Melanocyte of skin (primary cell): ENCODE data around the gene RASIP1. TPM values are rescaled to one million over a fixed set of nuclear protein-coding genes. Genes with fewer than 3 reads are reported as not detected.

Experiments used
- total RNA-seq, 2 donors: library from RNA; depleted of rRNA; stranded (reverse); fragments of >200 nt; gene quantifications; 2 replicates each; pipeline ENCODE4 v1.2.3, GENCODE V29; 2012

Gene RASIP1
- 10 to 100 TPM in 1 of 2 donors, 1 to 10 TPM in 1; 3.0 to 26.8 TPM for total RNA-seq

GRCh38 chr19:48740164-48740972 is at the start of gene RASIP1:
Gene RASIP1 (minus strand): TSS chr19:48740610. CDS start chr19:48740282, 328 bp downstream.

GRCh38 chr19:48755084-48755641 is 14.8 kb upstream of the RASIP1 start, which contains the start of gene FGF21:
Gene FGF21 (plus strand): TSS chr19:48755524. CDS start chr19:48756237, 713 bp downstream.

GRCh38 chr19:48752496-48753365 is 12.3 kb upstream of the RASIP1 start, which contains the start of gene FUT1:
Gene FUT1 (minus strand): TSS chr19:48752641. CDS start chr19:48751281, 1,360 bp downstream.

GRCh38 chr19:48746738-48747575 is 6.5 kb upstream of the RASIP1 start, which contains the start of gene IZUMO1:
Gene IZUMO1 (minus strand): TSS chr19:48746909. CDS start chr19:48745859, 1,050 bp downstream.

DNA sequence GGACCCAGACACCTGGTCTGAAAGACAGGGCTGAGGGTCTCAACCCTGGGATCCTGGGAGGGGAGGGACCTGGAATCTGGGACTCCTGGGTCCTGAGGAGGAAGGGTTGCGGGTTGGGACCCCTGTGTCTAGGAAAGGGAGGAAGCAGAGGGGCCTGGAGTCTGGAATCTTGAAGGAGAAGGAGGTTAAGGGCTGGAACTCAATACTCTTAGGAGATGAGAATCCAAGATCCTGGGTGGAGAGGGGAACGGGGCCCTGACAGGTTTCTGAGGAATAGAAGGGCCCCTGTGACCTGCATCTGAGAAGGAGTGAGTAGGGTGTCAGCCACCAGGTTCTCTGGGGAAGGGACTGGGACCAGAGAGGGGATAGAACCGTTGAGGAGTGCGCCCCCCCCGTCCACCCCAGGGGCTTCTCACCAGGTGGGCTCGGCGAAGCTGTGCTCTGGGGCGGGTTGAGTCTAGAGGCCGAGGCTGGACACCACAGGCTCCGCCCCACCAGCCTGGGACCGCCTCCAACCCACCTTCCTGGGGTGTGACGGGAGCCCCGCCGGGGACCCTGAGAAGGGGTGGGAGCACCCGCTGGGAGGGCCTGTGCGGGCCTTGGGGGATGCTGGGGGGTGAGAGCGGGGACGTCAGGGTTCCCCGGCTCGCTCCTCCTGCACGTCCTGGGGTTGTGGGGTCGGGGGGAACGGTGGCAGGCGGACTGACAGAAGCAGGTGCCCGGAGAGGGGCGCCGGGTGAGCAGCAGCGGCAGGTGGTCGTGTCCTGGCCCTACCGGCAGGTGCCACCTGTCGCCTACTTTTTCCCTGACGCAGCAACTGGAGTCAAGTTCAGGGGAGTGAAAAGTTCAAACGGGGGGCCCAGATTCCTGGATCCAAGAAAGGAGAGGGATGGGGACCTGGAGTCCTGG is 20.9 kb downstream of the RASIP1 start, which contains the start of gene MAMSTR:
Gene MAMSTR, minus strand, starts transcription at position 463 of the 909 bp plus-strand sequence. CDS start 694 bp downstream, outside the sequence.

GRCh38 chr19:48695743-48696352 is 44.6 kb downstream of the RASIP1 start, which contains the start of gene FUT2:
Gene FUT2 (plus strand): TSS chr19:48695971. CDS start chr19:48702957, 6,986 bp downstream.

DNA sequence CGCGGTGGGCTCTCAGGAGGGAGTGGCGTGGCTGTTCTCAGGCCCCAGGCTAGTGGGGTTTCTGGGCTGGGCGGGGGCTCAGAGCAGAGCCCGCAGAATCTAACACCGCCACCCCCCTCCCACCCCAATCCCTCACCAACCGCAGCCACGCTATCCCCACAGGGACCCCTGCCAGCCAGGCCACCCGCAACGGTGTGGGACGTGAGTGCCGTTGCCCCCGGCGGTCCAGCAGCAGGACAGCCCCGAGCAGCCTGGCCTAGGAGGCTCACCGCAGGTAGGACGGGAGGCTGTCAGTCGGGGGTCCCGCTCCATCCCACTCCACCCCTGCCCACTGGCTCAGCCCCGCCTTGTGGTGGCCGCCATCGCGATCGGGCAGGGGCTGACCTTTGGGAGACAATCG is 67.4 kb downstream of the RASIP1 start, which contains the start of gene NTN5:
Gene NTN5, minus strand, starts transcription at position 24 of the 400 bp plus-strand sequence. CDS start 2,031 bp downstream, outside the sequence.

Other genes with a start within 250 kb of the RASIP1 start
- under 1 TPM in 1 of 2 donors, not detected in 1; under 0.01 TPM for gene LMTK3, start 228.8 kb downstream of the RASIP1 start, total RNA-seq
- gene SULT2B1, start 188.4 kb downstream of the RASIP1 start, total RNA-seq, result under 1 TPM in 1 of 2 donors, not detected in 1; 0.33 TPM
- gene SPACA4, start 133.9 kb downstream of the RASIP1 start, total RNA-seq, result not detected
- under 1 TPM in 1 of 2 donors, not detected in 1; under 0.01 TPM for gene FAM83E, start 125.5 kb downstream of the RASIP1 start, total RNA-seq
- gene RPL18, start 121.4 kb downstream of the RASIP1 start, total RNA-seq, result 1,000 to 10,000 TPM in 1 of 2 donors, 100 to 1,000 TPM in 1; 840 to 1,494 TPM
- gene SPHK2, start 121.1 kb downstream of the RASIP1 start, total RNA-seq, result 10 to 100 TPM; 12.7 to 15.1 TPM
- 10 to 100 TPM in 1 of 2 donors, 1 to 10 TPM in 1; 9.3 to 13.1 TPM for gene DBP, start 103.2 kb downstream of the RASIP1 start, total RNA-seq
- gene CA11, start 94.4 kb downstream of the RASIP1 start, total RNA-seq, result 1 to 10 TPM in 1 of 2 donors, under 1 TPM in 1; 0.67 to 1.4 TPM
- gene NTN5, start 67.6 kb downstream of the RASIP1 start, total RNA-seq, result under 1 TPM; under 0.01 to 0.69 TPM
- under 1 TPM in 1 of 2 donors, not detected in 1; under 0.01 TPM for gene FUT2, start 44.6 kb downstream of the RASIP1 start, total RNA-seq
- gene MAMSTR, start 20.9 kb downstream of the RASIP1 start, total RNA-seq, result 1 to 10 TPM in 1 of 2 donors, under 1 TPM in 1; 0.33 to 1.0 TPM
- under 1 TPM; 0.33 to 0.34 TPM for gene IZUMO1, start 6.3 kb upstream of the RASIP1 start, total RNA-seq
- gene FUT1, start 12.0 kb upstream of the RASIP1 start, total RNA-seq, result 1 to 10 TPM in 1 of 2 donors, under 1 TPM in 1; 0.34 to 1.7 TPM
- not detected for gene FGF21, start 14.9 kb upstream of the RASIP1 start, total RNA-seq
- 10 to 100 TPM; 11.7 to 29.0 TPM for gene BCAT2, start 70.4 kb upstream of the RASIP1 start, total RNA-seq
- gene HSD17B14, start 95.9 kb upstream of the RASIP1 start, total RNA-seq, result 1 to 10 TPM; 4.1 to 4.7 TPM
- gene PLEKHA4, start 128.0 kb upstream of the RASIP1 start, total RNA-seq, result 10 to 100 TPM; 26.6 to 34.1 TPM
- gene PPP1R15A, start 131.8 kb upstream of the RASIP1 start, total RNA-seq, result 10 to 100 TPM; 30.6 to 45.0 TPM
- under 1 TPM in 1 of 2 donors, not detected in 1; 0.34 TPM for gene TULP2, start 158.1 kb upstream of the RASIP1 start, total RNA-seq
- gene NUCB1, start 159.7 kb upstream of the RASIP1 start, total RNA-seq, result 100 to 1,000 TPM; 174 to 185 TPM
- 1 to 10 TPM in 1 of 2 donors, under 1 TPM in 1; 0.33 to 1.0 TPM for gene DHDH, start 193.1 kb upstream of the RASIP1 start, total RNA-seq
- gene BAX, start 214.3 kb upstream of the RASIP1 start, total RNA-seq, result 10 to 100 TPM; 53.3 to 59.9 TPM
- 1,000 to 10,000 TPM; 2,131 to 3,816 TPM for gene FTL, start 224.7 kb upstream of the RASIP1 start, total RNA-seq